HG02884 (cell line): ENCODE measurements around the gene ANKMY1.

Experiments used
- ATAC-seq: cut with Tn5 transposase; IDR thresholded peaks from one replicate; pipeline ENCODE4 v1.9.1; 2021; ENCODE audit warnings: mild to moderate bottlenecking, moderate library complexity; ENCODE audit not compliant: unreplicated experiment

Gene ANKMY1

DNA sequence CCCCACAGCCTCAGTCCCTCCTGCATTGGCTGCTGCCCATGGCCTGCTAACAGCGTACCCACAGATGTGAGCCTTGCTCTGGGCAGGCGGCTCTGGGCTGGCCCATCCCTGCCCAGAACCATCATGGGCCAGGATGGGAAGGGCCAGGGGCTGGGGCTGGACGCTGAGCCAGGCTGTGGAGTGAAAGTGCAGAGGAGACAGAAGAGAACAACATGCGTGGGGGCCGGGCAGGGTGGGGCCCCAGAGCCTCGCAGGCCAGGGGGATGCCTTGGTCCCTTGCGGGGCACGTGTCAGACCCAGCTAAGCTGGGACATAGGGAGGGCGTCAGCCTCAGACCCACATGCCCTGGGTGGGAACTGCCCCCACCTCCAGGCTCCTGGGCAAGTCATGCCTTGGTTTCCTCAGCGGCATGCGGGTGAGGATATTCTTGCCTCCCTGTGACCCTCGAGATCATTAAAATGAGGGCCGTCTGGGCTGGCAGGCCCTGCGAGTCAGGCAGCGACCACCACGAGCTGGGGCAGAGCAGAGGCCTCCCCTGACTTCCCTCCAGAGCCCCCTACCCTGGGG, 95.0 kb downstream of the ANKMY1 start:
- no peak for ATAC-seq

DNA sequence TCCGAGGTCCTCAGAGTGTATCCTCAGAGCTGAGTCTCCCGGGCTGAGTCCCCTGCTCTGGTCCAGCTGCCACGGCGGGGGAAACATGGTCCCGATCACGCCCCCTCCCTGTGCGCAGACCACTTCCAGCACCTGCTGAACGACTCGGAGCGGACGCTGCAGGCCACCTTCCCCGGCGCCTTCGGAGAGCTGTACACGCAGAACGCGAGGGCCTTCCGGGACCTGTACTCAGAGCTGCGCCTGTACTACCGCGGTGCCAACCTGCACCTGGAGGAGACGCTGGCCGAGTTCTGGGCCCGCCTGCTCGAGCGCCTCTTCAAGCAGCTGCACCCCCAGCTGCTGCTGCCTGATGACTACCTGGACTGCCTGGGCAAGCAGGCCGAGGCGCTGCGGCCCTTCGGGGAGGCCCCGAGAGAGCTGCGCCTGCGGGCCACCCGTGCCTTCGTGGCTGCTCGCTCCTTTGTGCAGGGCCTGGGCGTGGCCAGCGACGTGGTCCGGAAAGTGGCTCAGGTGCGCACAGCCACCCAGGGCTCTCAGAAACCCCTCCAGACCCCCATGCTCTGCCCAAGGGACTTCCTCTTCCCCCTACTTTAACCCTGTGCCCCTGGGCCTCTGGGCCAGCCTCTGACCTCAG, 95.6 kb downstream of the ANKMY1 start:
- no peak for ATAC-seq

GRCh38 chr2:240461471-240462072, 96.2 kb downstream of the ANKMY1 start:
- ATAC-seq, result no peak

DNA sequence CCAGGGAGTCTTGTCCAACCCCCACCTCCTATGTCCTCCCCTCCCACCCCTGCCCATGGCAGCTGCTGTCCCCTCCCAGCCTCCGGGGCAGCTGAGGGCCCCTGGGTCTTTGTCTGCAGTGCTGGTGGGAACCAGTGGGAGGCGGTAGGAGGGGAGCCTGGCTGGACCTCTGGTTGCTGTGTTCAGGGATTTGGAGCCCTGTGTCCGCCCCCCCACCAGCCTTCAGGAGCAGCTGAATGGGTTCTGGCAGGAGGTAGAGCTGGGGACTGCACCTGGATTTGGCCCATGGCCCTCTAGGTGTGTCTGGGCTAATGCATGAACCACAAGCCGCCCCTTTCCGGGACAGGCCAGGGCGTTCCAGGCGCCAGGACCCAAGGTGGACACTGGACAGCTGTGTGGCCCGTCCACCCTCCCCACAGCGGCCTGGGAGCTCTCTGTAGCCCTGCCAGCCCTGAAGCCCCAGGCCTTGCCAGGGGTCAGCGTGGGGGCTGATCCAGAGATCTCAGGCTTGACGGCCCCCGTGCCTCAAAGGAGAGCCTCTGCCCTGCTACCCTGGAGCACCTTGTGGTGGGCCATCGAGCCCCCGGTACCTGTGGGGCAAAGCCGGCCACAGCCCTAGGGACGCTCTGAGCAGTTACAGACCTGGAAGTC, 96.9 kb downstream of the ANKMY1 start:
- no peak for ATAC-seq

- no peak for ATAC-seq
Measured at GRCh38 chr2:240460253-240460711, 97.5 kb downstream of the ANKMY1 start.

DNA sequence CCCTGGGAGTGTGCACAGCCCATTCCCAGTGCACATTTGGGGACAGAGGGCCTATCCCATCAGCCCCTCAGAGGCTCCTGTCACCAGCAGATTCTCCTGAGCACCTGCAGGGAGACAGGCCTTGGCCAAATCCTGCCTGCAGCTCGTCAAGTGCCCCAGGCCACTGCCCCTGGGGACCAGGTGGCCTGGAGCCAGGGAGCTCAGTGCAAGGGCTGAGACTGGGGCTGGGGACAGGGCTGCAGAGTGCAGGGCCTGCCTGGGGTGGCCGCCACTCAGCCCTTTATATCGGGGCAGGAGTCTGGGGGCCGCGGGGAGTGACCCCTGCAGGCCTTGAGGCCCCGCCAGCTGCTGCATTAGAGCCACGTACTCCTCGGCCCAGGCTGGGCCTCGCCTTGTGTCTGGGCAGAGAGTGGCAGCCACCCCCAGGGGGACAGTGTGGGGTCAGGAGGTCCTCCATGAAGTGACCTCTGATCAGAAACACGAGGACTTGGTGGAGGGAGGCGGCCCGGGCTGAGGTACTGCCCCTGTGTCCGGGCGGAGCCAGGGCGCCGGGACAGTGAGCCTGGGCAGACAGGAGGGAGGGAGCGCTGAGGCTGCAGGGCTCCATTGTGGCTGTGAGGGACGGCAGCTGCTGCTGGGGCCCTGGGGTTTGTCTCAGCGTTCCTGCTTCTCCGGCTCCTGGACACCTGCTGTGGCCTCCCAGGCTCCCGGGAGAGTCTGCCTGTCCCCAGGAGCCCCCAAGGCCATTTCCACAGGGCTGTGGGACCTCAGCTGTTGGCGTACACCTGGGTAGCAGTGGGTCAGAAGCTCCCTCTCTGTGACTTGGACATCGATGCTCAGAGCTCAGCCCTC, 98.2 kb downstream of the ANKMY1 start:
- ATAC-seq, result no peak

GRCh38 chr2:240458900-240459391, 98.8 kb downstream of the ANKMY1 start:
- no peak for ATAC-seq

DNA sequence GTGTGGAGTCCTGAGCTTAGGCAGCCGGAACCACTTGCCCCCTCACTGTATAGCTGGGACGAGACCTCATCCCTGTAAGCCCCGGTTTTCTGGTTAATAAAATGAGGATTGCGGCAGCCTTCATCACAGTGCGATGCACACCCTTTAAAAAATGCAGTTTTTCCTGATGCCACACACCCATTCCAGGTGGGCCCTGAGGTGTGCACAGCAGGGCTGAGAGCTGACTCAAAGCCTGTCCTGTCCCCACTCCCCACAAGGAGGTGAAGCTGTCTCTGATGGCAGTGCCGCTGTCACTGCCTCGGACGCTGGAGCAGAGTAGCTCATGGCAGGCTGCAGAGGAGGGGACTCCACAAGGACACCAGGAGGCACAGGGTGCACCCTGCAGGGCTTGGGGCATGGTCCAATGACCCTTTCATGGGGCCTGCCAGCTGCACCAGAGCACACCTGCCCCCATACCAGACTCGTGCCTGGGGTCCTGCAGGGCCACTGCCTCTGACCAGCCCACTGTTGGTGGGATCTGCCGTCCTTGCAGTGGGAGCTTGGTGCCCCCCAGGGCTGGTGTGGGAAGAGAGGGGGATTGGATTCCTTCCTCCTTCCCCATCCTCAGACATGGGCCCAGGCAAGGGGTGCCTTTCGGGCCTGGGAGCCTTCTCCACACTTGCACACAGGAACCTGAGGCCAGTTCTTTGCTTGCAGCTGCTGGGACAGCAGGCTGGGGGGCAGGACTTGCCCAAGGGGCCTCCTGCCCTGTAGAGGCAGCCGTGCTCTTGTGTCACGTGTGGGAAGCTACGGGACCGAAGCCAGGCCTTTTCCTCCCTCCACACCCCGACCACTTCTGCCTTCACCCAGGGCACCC, 99.5 kb downstream of the ANKMY1 start:
- no peak for ATAC-seq

GRCh38 chr2:240457223-240458043, 100.4 kb downstream of the ANKMY1 start:
- ATAC-seq, result no peak

GRCh38 chr2:240456447-240457222, 101.2 kb downstream of the ANKMY1 start:
- ATAC-seq, result no peak

GRCh38 chr2:240455647-240456446, 101.9 kb downstream of the ANKMY1 start:
- ATAC-seq, result no peak

- ATAC-seq, result no peak
Measured at GRCh38 chr2:240455272-240455646, 102.5 kb downstream of the ANKMY1 start.

GRCh38 chr2:240454106-240454901, 103.5 kb downstream of the ANKMY1 start:
- ATAC-seq, result no peak

DNA sequence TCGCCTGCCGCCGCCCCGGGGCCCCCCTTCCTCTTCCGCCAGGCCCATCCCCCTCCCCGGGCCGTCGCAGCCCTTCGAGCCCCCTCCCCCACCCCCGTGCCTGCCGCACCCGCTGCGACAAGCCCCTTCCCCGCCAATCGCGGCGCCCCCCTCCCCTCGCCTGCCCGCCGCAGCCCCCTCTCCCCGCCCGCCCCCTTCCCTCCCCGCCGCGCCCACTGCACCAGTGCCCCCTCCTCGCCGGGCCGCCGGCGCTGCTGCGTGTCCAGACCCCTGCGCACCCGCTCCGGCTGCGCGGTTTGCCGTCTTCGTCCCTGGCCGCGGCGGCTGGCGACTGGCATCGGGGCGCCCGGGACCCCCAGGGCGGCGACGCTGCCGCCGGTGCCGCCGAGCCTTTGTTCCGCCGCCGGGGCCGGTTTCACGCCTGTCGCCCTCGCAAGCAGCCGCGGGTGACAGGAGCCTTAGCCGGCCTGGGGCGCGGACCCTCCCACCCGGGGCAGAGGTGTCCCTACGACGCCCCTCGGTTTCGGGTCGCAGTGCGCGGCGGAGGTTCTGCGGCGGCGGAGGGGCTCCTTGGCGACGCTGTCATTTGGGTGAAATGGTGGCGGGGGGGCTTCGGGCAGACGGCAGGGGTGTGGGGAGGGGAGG, 104.2 kb downstream of the ANKMY1 start:
- ATAC-seq, result no peak

DNA sequence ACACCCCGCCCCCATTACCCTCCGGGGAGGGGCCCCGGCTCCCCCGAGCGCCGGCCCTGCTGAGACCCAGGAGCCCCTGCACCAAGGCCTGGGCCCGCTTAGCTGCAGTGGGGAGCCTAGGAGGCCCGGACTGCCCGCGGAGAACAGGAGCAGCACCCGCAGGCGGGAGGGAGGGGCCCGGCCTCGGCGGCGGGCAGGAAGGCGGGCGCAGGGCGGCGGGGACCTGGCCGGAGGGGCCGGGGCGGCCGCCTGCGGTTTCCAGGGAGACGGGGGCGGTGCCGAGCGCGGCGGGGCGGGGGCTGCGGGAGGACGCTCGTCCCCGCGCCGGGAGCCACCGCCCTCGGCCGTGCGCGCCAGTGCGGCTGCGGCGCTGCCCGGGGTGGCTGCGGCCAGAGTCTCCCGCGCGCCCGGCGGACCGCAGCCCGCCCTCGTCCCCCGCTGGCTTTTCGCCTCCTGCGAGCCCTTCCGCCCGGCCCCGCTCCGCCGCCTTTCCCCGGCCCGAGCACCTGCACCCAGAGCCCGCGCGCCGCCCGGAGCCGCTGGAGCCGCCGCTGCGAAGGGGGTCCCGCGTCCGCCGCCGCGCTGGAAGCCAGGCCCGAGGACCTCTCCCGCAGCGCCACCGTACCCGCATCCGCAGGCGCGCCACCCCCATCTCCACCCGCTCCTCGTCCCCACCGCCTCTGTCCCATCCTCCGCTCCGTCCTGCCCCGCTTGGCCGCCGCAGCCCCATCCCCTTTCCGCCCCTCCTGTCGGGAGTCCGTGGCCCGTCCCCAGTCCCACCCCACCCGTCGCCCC, 105.1 kb downstream of the ANKMY1 start:
- ATAC-seq, result no peak
